Effector CD4-positive, alpha-beta T cell (primary cell): ENCODE data around the gene FAM110C.
"Not testable (repeated sequence)": the region's sequence is repeated elsewhere in the genome, so short reads cannot be mapped to it uniquely, and the experiment has no call there.

ENCODE experiments used
- DNase-seq: peaks from one replicate; pipeline ENCODE4 v3.0.0-alpha.2; 2020
- total RNA-seq: gene quantifications from one replicate; lab custom pipeline; 2026; lab: John Stamatoyannopoulos, UW

FAM110C gene
- 1.3 reads per million for total RNA-seq

GRCh38 chr2:46471-47345, at the start of gene FAM110C:
Gene FAM110C (minus strand): TSS chr2:46505. CDS start chr2:46385, 120 bp downstream.
- no peak for DNase-seq

- DNase-seq, result no peak
Measured at GRCh38 chr2:92326-92725, 46.0 kb upstream of the FAM110C start.

GRCh38 chr2:90645-91312, 44.5 kb upstream of the FAM110C start:
- no peak for DNase-seq

- no peak for DNase-seq
Measured at GRCh38 chr2:85761-86160, 39.5 kb upstream of the FAM110C start.

GRCh38 chr2:84121-84520, 37.8 kb upstream of the FAM110C start:
- DNase-seq, result no peak

- no peak for DNase-seq
Measured at GRCh38 chr2:80971-81736, 34.8 kb upstream of the FAM110C start.

GRCh38 chr2:80378-80777, 34.1 kb upstream of the FAM110C start:
- DNase-seq, result no peak

GRCh38 chr2:71309-72035, 25.2 kb upstream of the FAM110C start:
- DNase-seq, result no peak

- DNase-seq, result no peak
Measured at GRCh38 chr2:69366-70344, 23.4 kb upstream of the FAM110C start.

GRCh38 chr2:68637-69036, 22.3 kb upstream of the FAM110C start:
- DNase-seq, result not testable (repeated sequence)

- no peak for DNase-seq
Measured at GRCh38 chr2:66853-67252, 20.5 kb upstream of the FAM110C start.

GRCh38 chr2:65121-65520, 18.8 kb upstream of the FAM110C start:
- no peak for DNase-seq

GRCh38 chr2:55587-56448, 9.5 kb upstream of the FAM110C start:
- DNase-seq, result no peak

GRCh38 chr2:51613-52012, 5.3 kb upstream of the FAM110C start:
- DNase-seq, result no peak

- no peak for DNase-seq
Measured at GRCh38 chr2:47737-48136, 1.4 kb upstream of the FAM110C start.

- DNase-seq, result no peak
Measured at GRCh38 chr2:47346-47725, 1.0 kb upstream of the FAM110C start.

- no peak for DNase-seq
Measured at GRCh38 chr2:46131-46470, 204 bp downstream of the FAM110C start.

- no peak for DNase-seq
Measured at GRCh38 chr2:45342-46130, 769 bp downstream of the FAM110C start.

GRCh38 chr2:44748-45341, 1.5 kb downstream of the FAM110C start:
- no peak for DNase-seq
